HCT116 (cell line): ENCODE results near the gene UBE2J2. TPM values are rescaled to one million over a fixed set of nuclear protein-coding genes. Genes with fewer than 3 reads are reported as not detected.

Source experiments
- ATAC-seq: fragments of 200-7000 bp; cut with Tn5 transposase; 2 replicates; pipeline ENCODE4 v1.9.1; 2020; ENCODE audit warnings: mild to moderate bottlenecking, moderate library complexity
- BruUV-seq: library from RNA; stranded (reverse); fragments of 400-500 nt; replicated peaks from 2 replicates; lab custom pipeline; 2021; lab: Mats Ljungman, UMichigan
- CTCF ChIA-PET: fragments of 300-600 bp; sonication (Branson Sonifier 250); formaldehyde crosslinking; loops from one replicate; lab custom pipeline; 2021; ENCODE audit warnings: antibody characterized with exemption; lab: Charles Lee
- POLR2A ChIA-PET: fragments of 300-600, 350-600 bp; sonication (Branson Sonifier 250); formaldehyde crosslinking; loops from one replicate; lab custom pipeline; 2021; ENCODE audit warnings: antibody characterized with exemption; lab: Charles Lee
- RAD21 ChIA-PET, 2 experiments: fragments of 300-600 bp; sonication (Branson Sonifier 250); formaldehyde crosslinking; loops; one replicate each; lab custom pipeline; 2023; ENCODE audit warnings: low total read pairs in 2 of 2; ENCODE audit not compliant: uncharacterized antibody in 2 of 2, unreplicated experiment in 2 of 2, low non-redundant PET in 1 of 2; lab: Charles Lee
- DNase-seq: peaks from one replicate; pipeline ENCODE4 v3.0.0-alpha.2; 2010; ENCODE audit warnings: low read depth, low spot score
- H2AFZ ChIP-seq: fragments of 200-600 bp; shearing (Covaris generic), sonication (generic); 2 replicates; pipeline ENCODE4 v1.6.1; 2017; ENCODE audit warnings: low read depth, mixed run types, mixed read lengths, antibody characterized with exemption, low read length; ENCODE audit not compliant: poor library complexity, severe bottlenecking
- H3K27ac ChIP-seq: 2 replicates; pipeline ENCODE4 v1.5.1; 2012; ENCODE audit warnings: low read depth, low read length
- H3K27me3 ChIP-seq: fragments of 200-600 bp; sonication (generic); 2 replicates; pipeline ENCODE4 v1.6.1; 2016; ENCODE audit warnings: mixed run types, low read length, mixed read lengths; ENCODE audit not compliant: insufficient read depth
- H3K36me3 ChIP-seq, 2 experiments: fragments of 200-500 bp in 1 of 2; fragments of 200-600 bp in 1 of 2; sonication (Bioruptor generic) in 1 of 2; sonication (generic) in 1 of 2; 2 replicates each; pipeline versions ENCODE4 v1.5.1 to v1.6.1; 2014 to 2016; ENCODE audit warnings: low read length in 2 of 2, inconsistent platforms in 1 of 2, mixed read lengths in 1 of 2, mixed run types in 1 of 2; ENCODE audit not compliant: insufficient read depth in 2 of 2, control insufficient read depth in 1 of 2
- H3K4me1 ChIP-seq, 2 experiments: fragments of 200-600 bp in 1 of 2; sonication (generic) in 1 of 2; 2 replicates each; pipeline versions ENCODE4 v1.5.1 to v1.6.1; 2012 to 2017; ENCODE audit warnings: low read length in 2 of 2, inconsistent platforms in 1 of 2, mild to moderate bottlenecking in 1 of 2, mixed read lengths in 1 of 2, mixed run types in 1 of 2, moderate library complexity in 1 of 2; ENCODE audit not compliant: insufficient read depth in 2 of 2, control insufficient read depth in 1 of 2
- H3K4me2 ChIP-seq: fragments of 200-600 bp; sonication (generic); 2 replicates; pipeline ENCODE4 v1.6.1; 2017; ENCODE audit warnings: mixed run types, low read length, mixed read lengths
- H3K4me3 ChIP-seq, 2 experiments: fragments of 200-600 bp in 1 of 2; sonication (generic) in 1 of 2; replicated peaks in 1 of 2; 2 replicates each; pipeline ENCODE4 v1.5.1; 2011 to 2016; ENCODE audit warnings: low read length in 2 of 2, control low read depth in 1 of 2, low read depth in 1 of 2, mild to moderate bottlenecking in 1 of 2, mixed read lengths in 1 of 2, mixed run types in 1 of 2
- H3K79me2 ChIP-seq: fragments of 200-600 bp; sonication (generic); 2 replicates; pipeline ENCODE4 v1.6.1; 2017; ENCODE audit warnings: mild to moderate bottlenecking, mixed run types, low read length, moderate library complexity, mixed read lengths; ENCODE audit not compliant: insufficient read depth
- H3K9ac ChIP-seq: fragments of 200-600 bp; sonication (generic); 2 replicates; pipeline ENCODE4 v1.6.1; 2016; ENCODE audit warnings: low read length, mixed read lengths
- H3K9me2 ChIP-seq: fragments of 200-600 bp; sonication (generic), shearing (Covaris generic); 2 replicates; pipeline ENCODE4 v1.6.1; 2017; ENCODE audit warnings: mixed run types, mild to moderate bottlenecking, moderate library complexity; ENCODE audit not compliant: insufficient read depth
- H3K9me3 ChIP-seq, 2 experiments: fragments of 200-500 bp in 1 of 2; fragments of 200-600 bp in 1 of 2; sonication (Bioruptor generic) in 1 of 2; sonication (generic) in 1 of 2; 2 replicates each; pipeline ENCODE4 v1.6.1; 2014 to 2017; ENCODE audit warnings: low read length in 2 of 2, mixed read lengths in 2 of 2, inconsistent platforms in 1 of 2, low read depth in 1 of 2, mild to moderate bottlenecking in 1 of 2, mixed run types in 1 of 2, moderate library complexity in 1 of 2; ENCODE audit not compliant: control insufficient read depth in 1 of 2, insufficient read depth in 1 of 2
- H4K20me1 ChIP-seq: fragments of 200-600 bp; sonication (generic), shearing (Covaris generic); 2 replicates; pipeline ENCODE4 v1.6.1; 2017; ENCODE audit warnings: mixed run types, mild to moderate bottlenecking, moderate library complexity; ENCODE audit not compliant: insufficient read depth
- CBX3 ChIP-seq: IDR thresholded peaks from 2 replicates; pipeline ENCODE4 v1.6.1; 2012; ENCODE audit warnings: low read depth
- CTCF ChIP-seq, 3 experiments: fragments of 200-600 bp in 1 of 3; sonication (generic) in 1 of 3; IDR thresholded peaks in 2 of 3; conservative IDR thresholded peaks in 1 of 3; 2 replicates each; pipeline ENCODE4 v1.5.1; 2012 to 2017; ENCODE audit warnings: low read depth in 2 of 3, low read length in 2 of 3, antibody characterized with exemption in 1 of 3, borderline replicate concordance in 1 of 3, control low read depth in 1 of 3, mild to moderate bottlenecking in 1 of 3, mixed read lengths in 1 of 3, mixed run types in 1 of 3, moderate library complexity in 1 of 3; ENCODE audit not compliant: insufficient read depth in 1 of 3
- EZH2 ChIP-seq: fragments of 200-600 bp; sonication (generic); IDR thresholded peaks from 2 replicates; pipeline ENCODE4 v1.6.1; 2017; ENCODE audit warnings: antibody characterized with exemption, mixed run types
- FOSL1 ChIP-seq: IDR thresholded peaks from 2 replicates; pipeline ENCODE4 v1.6.1; 2012; ENCODE audit warnings: low read depth
- JUND ChIP-seq: IDR thresholded peaks from 2 replicates; pipeline ENCODE4 v1.6.1; 2012
- POLR2A ChIP-seq: IDR thresholded peaks from 2 replicates; pipeline ENCODE4 v1.7.0; 2011; ENCODE audit warnings: borderline replicate concordance; ENCODE audit not compliant: insufficient read depth, insufficient read length; ENCODE audit errors: extremely low read depth
- POLR2AphosphoS5 ChIP-seq: IDR thresholded peaks from 2 replicates; pipeline ENCODE4 v1.6.1; 2011; ENCODE audit warnings: mild to moderate bottlenecking, low read depth, low read length, moderate library complexity
- REST ChIP-seq: IDR thresholded peaks from 2 replicates; pipeline ENCODE4 v1.6.1; 2012; ENCODE audit warnings: low read depth
- SIN3A ChIP-seq: IDR thresholded peaks from 2 replicates; pipeline ENCODE4 v1.6.1; 2012; ENCODE audit warnings: low read depth
- SP1 ChIP-seq: IDR thresholded peaks from 2 replicates; pipeline ENCODE4 v1.6.1; 2012; ENCODE audit warnings: low read depth
- TCF7L2 ChIP-seq: IDR thresholded peaks from 2 replicates; pipeline ENCODE4 v1.7.0; 2011; ENCODE audit warnings: borderline replicate concordance, inconsistent platforms; ENCODE audit not compliant: insufficient read depth, insufficient read length; ENCODE audit errors: extremely low read depth
- YY1 ChIP-seq: IDR thresholded peaks from 2 replicates; pipeline ENCODE4 v1.6.1; 2011; ENCODE audit warnings: low read length, low read depth, moderate library complexity, mild to moderate bottlenecking; ENCODE audit not compliant: insufficient replicate concordance; ENCODE audit errors: extremely low read depth
- ZNF274 ChIP-seq: fragments of 200-500 bp; sonication (Bioruptor generic); IDR thresholded peaks from 2 replicates; pipeline ENCODE4 v1.6.1; 2014; ENCODE audit warnings: mild to moderate bottlenecking, low read depth, low read length, inconsistent platforms
- intact Hi-C: fragments of 100-400 bp; cut with micrococcal nuclease; formaldehyde crosslinking; loops from 2 replicates; pipeline ENCODE4 v1.10.0; 2022
- total RNA-seq: library from RNA; stranded (reverse); gene quantifications from one replicate; pipeline ENCODE4 v1.2.1, GENCODE V29; 2021; ENCODE audit not compliant: unreplicated experiment
- TF ChIP-seq, protein P1 (sequence below): IDR thresholded peaks from 2 replicates; pipeline ENCODE4 v1.6.1; 2012

UBE2J2 gene
- total RNA-seq, 1 experiment from 2014 or later = 67.7 TPM

DNA sequence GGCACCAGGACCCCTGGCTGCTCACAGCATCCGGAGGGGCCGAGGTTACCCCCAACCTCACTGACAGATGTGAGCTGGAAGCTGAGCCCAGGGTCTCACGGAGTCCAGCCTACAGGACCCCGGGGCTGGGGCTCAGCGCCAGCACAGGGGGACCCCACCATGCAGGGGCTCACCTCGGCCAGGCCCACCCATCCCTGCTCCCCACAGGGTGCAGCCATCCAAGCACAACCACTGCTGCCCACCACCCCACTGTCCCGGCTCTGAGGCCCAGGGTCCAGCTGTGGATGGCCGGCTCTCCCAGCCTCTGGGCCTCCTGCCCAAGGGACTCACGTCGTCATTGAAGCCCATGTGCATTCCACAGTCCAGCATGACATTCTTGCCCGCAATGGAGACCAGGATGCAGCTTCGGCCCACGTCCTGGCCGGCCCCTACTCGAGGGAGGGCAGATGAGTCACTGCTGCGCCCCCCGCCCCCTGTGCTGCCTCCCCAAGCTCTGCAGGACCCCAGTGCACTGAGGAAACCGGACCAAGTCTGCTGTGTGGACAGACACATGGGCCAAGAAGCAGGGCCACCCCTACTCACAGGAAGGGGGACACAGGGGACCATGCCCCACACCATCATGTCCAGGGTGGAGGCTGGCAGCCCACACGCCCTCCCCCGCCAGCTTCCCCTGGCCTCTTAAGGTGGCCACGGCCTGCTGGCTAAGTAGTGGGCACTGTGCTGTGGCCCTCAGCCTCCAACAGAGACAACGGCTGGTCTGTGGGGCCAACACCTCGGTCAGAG is 47.2 kb upstream of the UBE2J2 start:
- Histone ChIP-seq H3K4me2 (no peak overlapping the region), H3K36me3 (peaks cover 6 to 13% of the 10 kb centered on the region in 2 experiments; a peak in 2 of 4 replicates), H3K27me3 (no peaks in the 10 kb centered on the region), H4K20me1 (peaks cover 10% of the 10 kb centered on the region; the same call in 1 of the 2 replicates), H3K79me2 (peaks cover 89% of the 10 kb centered on the region), H3K9me2 (no peaks in the 10 kb centered on the region), H3K4me3 (no peak overlapping the region), H3K9ac (no peak overlapping the region), H3K9me3 (no peaks in the 10 kb centered on the region), H3K27ac (no peak overlapping the region; the same call in 1 of the 2 replicates), H2AFZ (no peak overlapping the region), H3K4me1 (peaks cover 31 to 55% of the 10 kb centered on the region in 2 experiments)
- ChIA-PET CTCF (no interaction called here), POLR2A (no interaction called here), RAD21 (no interaction called here)
- ATAC-seq = no peak
- no TSS peak for BruUV-seq
- DNase-seq = no peak
- no peak for TF ChIP-seq SIN3A
- TF ChIP-seq, protein P1, sequence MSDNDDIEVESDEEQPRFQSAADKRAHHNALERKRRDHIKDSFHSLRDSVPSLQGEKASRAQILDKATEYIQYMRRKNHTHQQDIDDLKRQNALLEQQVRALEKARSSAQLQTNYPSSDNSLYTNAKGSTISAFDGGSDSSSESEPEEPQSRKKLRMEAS = no peak
- TF ChIP-seq JUND = no peak
- TF ChIP-seq EZH2 = no peak
- no peak for TF ChIP-seq ZNF274
- no peak for TF ChIP-seq SP1
- TF ChIP-seq TCF7L2 = no peak
- intact Hi-C loops = no loop called here

- no TSS peak for BruUV-seq
- Histone ChIP-seq H3K9ac (no peak overlapping the region), H4K20me1 (peaks cover 10% of the 10 kb centered on the region; the same call in 1 of the 2 replicates), H3K27me3 (no peaks in the 10 kb centered on the region), H3K4me3 (no peak overlapping the region), H3K4me1 (peaks cover 27 to 54% of the 10 kb centered on the region in 2 experiments), H3K36me3 (peaks cover 9 to 21% of the 10 kb centered on the region in 2 experiments; a peak in 2 of 4 replicates), H3K4me2 (no peak overlapping the region), H3K27ac (peak overlapping the region; percentile 47), H3K79me2 (peaks cover 88% of the 10 kb centered on the region), H2AFZ (no peak overlapping the region), H3K9me2 (no peaks in the 10 kb centered on the region), H3K9me3 (no peaks in the 10 kb centered on the region)
- ChIA-PET CTCF (no interaction called here), RAD21 (no interaction called here), POLR2A (no interaction called here)
- ATAC-seq (no peak), DNase-seq (no peak)
- intact Hi-C loops = no loop called here
- TF ChIP-seq CBX3 = no peak
- no peak for TF ChIP-seq YY1
- TF ChIP-seq REST = no peak
- TF ChIP-seq POLR2A = no peak
- TF ChIP-seq POLR2AphosphoS5 = no peak
- TF ChIP-seq CTCF (IDR thresholded peaks at IDR 0.05 in 2 of 3, conservative IDR thresholded peaks at IDR 0.05 in 1 of 3; ENCODE audit: borderline replicate concordance in 1 of 3, insufficient read depth in 1 of 3, low read depth in 2 of 3, low read length in 2 of 3) = no peak
- TF ChIP-seq FOSL1 = no peak
Observed at GRCh38 chr1:1319646-1319941, 45.9 kb upstream of the UBE2J2 start.
